ENCODE measurements around the gene C13orf42. TPM values are rescaled to one million over a fixed set of nuclear protein-coding genes. Genes with fewer than 3 reads are reported as not detected.
"Not testable (repeated sequence)": the region's sequence is repeated elsewhere in the genome, so short reads cannot be mapped to it uniquely, and the experiment has no call there.

C13orf42 gene
- polyA plus RNA-seq, 1 experiment, result not detected

- no peak for DNase-seq (ENCODE audit: low read depth)
- Histone ChIP-seq H3K27me3 (ENCODE audit: control insufficient read depth, insufficient read depth, low read length) (no peaks in the 10 kb centered on the region), H3K36me3 (ENCODE audit: control insufficient read depth, insufficient read depth, low read length) (no peaks in the 10 kb centered on the region), H3K4me3 (ENCODE audit: low read depth, low read length) (no peak overlapping the region)
- no peak for TF ChIP-seq CTCF (IDR thresholded peaks at IDR 0.05; ENCODE audit: insufficient read depth, low read depth, low read length)
- POLR2A ChIA-PET, result no interaction called here
- CTCF ChIA-PET, result interaction anchor here (1.3 to 6.6 kb wide), 3 partner anchors 11 to 1004 kb away, joined by 3 to 91 read pairs (median 18); no protein-coding TSS in a partner anchor
Observed at GRCh38 chr13:51122868-51123566, 11.9 kb upstream of the C13orf42 start.

GRCh38 chr13:51120873-51121272, 9.8 kb upstream of the C13orf42 start:
- H3K27me3 ChIP-seq (ENCODE audit: control insufficient read depth, insufficient read depth, low read length); H3K4me3 ChIP-seq (ENCODE audit: low read depth, low read length); H3K36me3 ChIP-seq (ENCODE audit: control insufficient read depth, insufficient read depth, low read length); POLR2A ChIA-PET; DNase-seq (ENCODE audit: low read depth): not testable (repeated sequence)
- CTCF ChIA-PET, result interaction anchor here (0.7 to 1.0 kb wide), 2 partner anchors 16 to 751 kb away, joined by 3 read pairs; no protein-coding TSS in a partner anchor
- peak; percentile 21; the same call in 1 of the 2 replicates for TF ChIP-seq CTCF (IDR thresholded peaks at IDR 0.05; ENCODE audit: insufficient read depth, low read depth, low read length)

- no peak for DNase-seq (ENCODE audit: low read depth)
- ChIA-PET POLR2A (no interaction called here), CTCF (no interaction called here)
- no peaks in the 10 kb centered on the region for H3K36me3 ChIP-seq (ENCODE audit: control insufficient read depth, insufficient read depth, low read length)
- no peak for TF ChIP-seq CTCF (IDR thresholded peaks at IDR 0.05; ENCODE audit: insufficient read depth, low read depth, low read length)
- no peak overlapping the region for H3K4me3 ChIP-seq (ENCODE audit: low read depth, low read length)
- no peaks in the 10 kb centered on the region for H3K27me3 ChIP-seq (ENCODE audit: control insufficient read depth, insufficient read depth, low read length)
Observed at GRCh38 chr13:51118809-51119431, 7.8 kb upstream of the C13orf42 start.

GRCh38 chr13:51113969-51114368, 2.9 kb upstream of the C13orf42 start:
- no peaks in the 10 kb centered on the region for H3K36me3 ChIP-seq (ENCODE audit: control insufficient read depth, insufficient read depth, low read length)
- H3K27me3 ChIP-seq (ENCODE audit: control insufficient read depth, insufficient read depth, low read length), result no peaks in the 10 kb centered on the region; the same call in 1 of the 2 replicates
- no peak for TF ChIP-seq CTCF (IDR thresholded peaks at IDR 0.05; ENCODE audit: insufficient read depth, low read depth, low read length)
- DNase-seq (ENCODE audit: low read depth), result no peak
- no peak overlapping the region for H3K4me3 ChIP-seq (ENCODE audit: low read depth, low read length)
- ChIA-PET POLR2A (no interaction called here), CTCF (interaction anchor here (1.6 kb wide), 1 partner anchor 11 kb away, joined by 6 read pairs; no protein-coding TSS in a partner anchor)

GRCh38 chr13:51113186-51113881, 2.3 kb upstream of the C13orf42 start:
- Histone ChIP-seq H3K27me3 (ENCODE audit: control insufficient read depth, insufficient read depth, low read length) (no peaks in the 10 kb centered on the region; the same call in 1 of the 2 replicates), H3K4me3 (ENCODE audit: low read depth, low read length) (no peak overlapping the region), H3K36me3 (ENCODE audit: control insufficient read depth, insufficient read depth, low read length) (no peaks in the 10 kb centered on the region)
- DNase-seq (ENCODE audit: low read depth), result no peak
- ChIA-PET POLR2A (no interaction called here), CTCF (no interaction called here)
- no peak for TF ChIP-seq CTCF (IDR thresholded peaks at IDR 0.05; ENCODE audit: insufficient read depth, low read depth, low read length)
